Keratinocyte (primary cell): ENCODE data around the gene OGDHL. TPM values are rescaled to one million over a fixed set of nuclear protein-coding genes. Genes with fewer than 3 reads are reported as not detected.

Experiments
- DNase-seq: peaks from one replicate; pipeline ENCODE4 v3.0.0-alpha.2; 2011; ENCODE audit warnings: low read depth, missing footprints, low spot score
- FAIRE-seq: peaks from 2 replicates; lab custom pipeline; 2011; peaks lifted over from hg19 to GRCh38; lab: Jason Lieb, UNC
- H2AFZ ChIP-seq: 2 replicates; pipeline ENCODE4 v1.6.0; 2012; ENCODE audit warnings: low read length, control low read depth, inconsistent platforms; ENCODE audit not compliant: control insufficient read depth
- H3K27ac ChIP-seq: 2 replicates; pipeline ENCODE4 v1.5.1; 2011; ENCODE audit warnings: low read length; ENCODE audit not compliant: control insufficient read depth, insufficient read depth
- H3K27me3 ChIP-seq: 3 replicates; pipeline ENCODE4 v1.6.0; 2011; ENCODE audit warnings: low read length; ENCODE audit not compliant: control insufficient read depth, insufficient read depth; ENCODE audit errors: extremely low read depth
- H3K36me3 ChIP-seq, 2 experiments: 2 replicates in 1 of 2; 3 replicates in 1 of 2; pipeline ENCODE4 v1.5.1; 2011; ENCODE audit warnings: low read length in 2 of 2, mild to moderate bottlenecking in 1 of 2; ENCODE audit not compliant: control insufficient read depth in 2 of 2, insufficient read depth in 2 of 2; ENCODE audit errors: extremely low read depth in 1 of 2
- H3K4me1 ChIP-seq: 3 replicates; pipeline ENCODE4 v1.5.1; 2011; ENCODE audit warnings: low read length; ENCODE audit not compliant: control insufficient read depth, insufficient read depth; ENCODE audit errors: extremely low read depth
- H3K4me2 ChIP-seq: 3 replicates; pipeline ENCODE4 v1.6.0; 2011; ENCODE audit warnings: low read depth, low read length; ENCODE audit not compliant: control insufficient read depth, insufficient read depth; ENCODE audit errors: extremely low read depth
- H3K4me3 ChIP-seq, 3 experiments: fragments of 200-600 bp in 1 of 3; sonication (generic) in 1 of 3; 2 replicates in 2 of 3; 3 replicates in 1 of 3; pipeline ENCODE4 v1.5.1; 2011 to 2016; ENCODE audit warnings: low read length in 3 of 3, mild to moderate bottlenecking in 3 of 3, control low read depth in 2 of 3, inconsistent platforms in 1 of 3, low read depth in 1 of 3, mixed read lengths in 1 of 3, mixed run types in 1 of 3, moderate library complexity in 1 of 3; ENCODE audit not compliant: control insufficient read depth in 2 of 3, insufficient read depth in 2 of 3; ENCODE audit errors: extremely low read depth in 1 of 3
- H3K79me2 ChIP-seq: 2 replicates; pipeline ENCODE4 v1.6.0; 2012; ENCODE audit warnings: low read length; ENCODE audit not compliant: control insufficient read depth, insufficient read depth
- H3K9ac ChIP-seq: 3 replicates; pipeline ENCODE4 v1.6.0; 2011; ENCODE audit warnings: low read length; ENCODE audit not compliant: control insufficient read depth, insufficient read depth; ENCODE audit errors: extremely low read depth
- H3K9me1 ChIP-seq: 3 replicates; pipeline ENCODE4 v1.6.0; 2011; ENCODE audit warnings: low read length; ENCODE audit not compliant: control insufficient read depth, insufficient read depth; ENCODE audit errors: extremely low read depth
- H3K9me3 ChIP-seq: 2 replicates; pipeline ENCODE4 v1.5.1; 2012; ENCODE audit warnings: low read depth, low read length; ENCODE audit not compliant: control insufficient read depth
- H4K20me1 ChIP-seq: 3 replicates; pipeline ENCODE4 v1.6.0; 2011; ENCODE audit warnings: low read length; ENCODE audit not compliant: control insufficient read depth, insufficient read depth; ENCODE audit errors: extremely low read depth
- EZH2 ChIP-seq: IDR thresholded peaks from one replicate; pipeline ENCODE4 v1.6.1; 2012; ENCODE audit warnings: inconsistent platforms, mild to moderate bottlenecking, low read length, moderate library complexity
- dilution Hi-C: fragments of 300-500 bp; cut with MboI; formaldehyde crosslinking; loops from one replicate; pipeline ENCODE4 v1.7.0; 2020; ENCODE audit warnings: low sequenced_read_pairs; ENCODE audit not compliant: extremely low pct_ligation_motif_present
- polyA plus RNA-seq, 5 experiments: library from polyadenylated mRNA; depleted of rRNA in 3 of 5; stranded (reverse) in 3 of 5; stranded (forward) in 1 of 5; unstranded in 1 of 5; fragments of >200 nt; gene quantifications; 1 replicate in 1 of 5; 2 replicates in 3 of 5; 3 replicates in 1 of 5; pipeline versions ENCODE4 v1.2.1 to v1.2.3, GENCODE V29; 2011 to 2012; ENCODE audit warnings: missing spikeins in 2 of 5, low read depth in 1 of 5, low replicate concordance in 1 of 5
- TF ChIP-seq, protein P1 (sequence below), 3 experiments: IDR thresholded peaks in 1 of 3; conservative IDR thresholded peaks in 1 of 3; optimal IDR thresholded peaks in 1 of 3; 2 replicates in 2 of 3; 3 replicates in 1 of 3; pipeline versions ENCODE3 to v1.5.1; 2011; ENCODE audit warnings: low read length in 3 of 3, mild to moderate bottlenecking in 3 of 3, moderate library complexity in 2 of 3, control low read depth in 1 of 3, inconsistent platforms in 1 of 3; ENCODE audit not compliant: insufficient read depth in 2 of 3; ENCODE audit errors: extremely low read depth in 1 of 3

Gene OGDHL
- polyA plus RNA-seq, 1 donor (not counting 4 experiments of a cell fraction or from before 2014, with no cell fraction given): 0.09 TPM

DNA sequence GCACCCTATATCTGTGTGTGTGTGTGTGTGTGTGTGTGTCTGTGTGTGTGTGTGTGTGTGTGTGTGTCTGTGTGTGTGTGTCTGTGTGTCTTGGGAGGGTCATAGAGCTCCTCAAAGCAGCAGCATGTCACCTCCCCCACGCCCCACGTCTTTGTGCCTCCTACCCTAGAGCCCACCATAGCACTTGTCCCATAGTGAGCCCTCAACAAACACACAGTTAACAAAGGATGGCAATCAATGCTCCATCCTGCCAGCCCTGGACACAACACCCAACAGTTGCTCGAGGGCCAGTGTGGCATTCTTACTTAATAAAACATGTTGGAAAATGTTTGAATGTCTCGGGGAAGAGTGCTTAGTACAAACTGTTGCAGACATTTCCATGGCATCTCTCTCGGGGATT, 52.2 kb downstream of the OGDHL start:
- no peak overlapping the region for H3K9ac ChIP-seq
- H3K36me3 ChIP-seq: no peaks in the 10 kb centered on the region
- H3K9me3 ChIP-seq: no peaks in the 10 kb centered on the region
- no peaks in the 10 kb centered on the region for H3K9me1 ChIP-seq
- H2AFZ ChIP-seq: no peak overlapping the region
- TF ChIP-seq, protein P1, sequence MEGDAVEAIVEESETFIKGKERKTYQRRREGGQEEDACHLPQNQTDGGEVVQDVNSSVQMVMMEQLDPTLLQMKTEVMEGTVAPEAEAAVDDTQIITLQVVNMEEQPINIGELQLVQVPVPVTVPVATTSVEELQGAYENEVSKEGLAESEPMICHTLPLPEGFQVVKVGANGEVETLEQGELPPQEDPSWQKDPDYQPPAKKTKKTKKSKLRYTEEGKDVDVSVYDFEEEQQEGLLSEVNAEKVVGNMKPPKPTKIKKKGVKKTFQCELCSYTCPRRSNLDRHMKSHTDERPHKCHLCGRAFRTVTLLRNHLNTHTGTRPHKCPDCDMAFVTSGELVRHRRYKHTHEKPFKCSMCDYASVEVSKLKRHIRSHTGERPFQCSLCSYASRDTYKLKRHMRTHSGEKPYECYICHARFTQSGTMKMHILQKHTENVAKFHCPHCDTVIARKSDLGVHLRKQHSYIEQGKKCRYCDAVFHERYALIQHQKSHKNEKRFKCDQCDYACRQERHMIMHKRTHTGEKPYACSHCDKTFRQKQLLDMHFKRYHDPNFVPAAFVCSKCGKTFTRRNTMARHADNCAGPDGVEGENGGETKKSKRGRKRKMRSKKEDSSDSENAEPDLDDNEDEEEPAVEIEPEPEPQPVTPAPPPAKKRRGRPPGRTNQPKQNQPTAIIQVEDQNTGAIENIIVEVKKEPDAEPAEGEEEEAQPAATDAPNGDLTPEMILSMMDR (optimal IDR thresholded peaks at IDR 0.05 in 1 of 3, IDR thresholded peaks at IDR 0.05 in 1 of 3, conservative IDR thresholded peaks at IDR 0.05 in 1 of 3; ENCODE audit: extremely low read depth in 1 of 3, insufficient read depth in 2 of 3, low read length in 3 of 3): no peak
- TF ChIP-seq EZH2: no peak
- H3K4me1 ChIP-seq: no peaks in the 10 kb centered on the region
- H3K79me2 ChIP-seq: no peaks in the 10 kb centered on the region
- FAIRE-seq (no peak), DNase-seq (no peak)
- no peaks in the 10 kb centered on the region for H4K20me1 ChIP-seq
- H3K4me3 ChIP-seq: no peak overlapping the region
- H3K27ac ChIP-seq: no peak overlapping the region
- H3K4me2 ChIP-seq: no peak overlapping the region
- H3K27me3 ChIP-seq: peaks cover 27% of the 10 kb centered on the region
- dilution Hi-C loops: no loop called here

DNA sequence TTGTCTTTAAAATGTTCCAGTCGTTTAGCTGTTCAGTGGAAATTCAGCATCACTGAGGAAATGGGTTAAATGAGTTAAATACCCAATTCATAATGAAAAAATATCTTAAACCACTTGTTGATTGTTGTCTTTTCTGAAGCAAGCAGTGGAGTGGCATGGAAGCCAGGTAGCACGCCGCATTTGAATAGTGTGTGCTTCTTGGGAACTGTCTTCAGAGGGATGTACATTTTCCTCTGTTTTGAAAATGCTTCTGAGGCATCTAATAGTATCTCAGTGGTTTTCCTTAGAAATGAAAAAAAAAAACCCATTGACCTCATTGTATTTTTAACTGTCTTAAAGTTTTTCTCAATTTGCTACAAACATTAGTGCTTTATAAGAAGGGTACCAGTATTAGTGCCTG, 54.5 kb downstream of the OGDHL start:
- no peak overlapping the region for H2AFZ ChIP-seq
- FAIRE-seq: no peak
- H3K9me3 ChIP-seq: no peaks in the 10 kb centered on the region
- no peak overlapping the region for H3K4me3 ChIP-seq
- no peak overlapping the region for H3K9ac ChIP-seq
- dilution Hi-C loops: no loop called here
- H3K9me1 ChIP-seq: no peaks in the 10 kb centered on the region
- peaks cover 27% of the 10 kb centered on the region for H3K27me3 ChIP-seq
- no peak overlapping the region for H3K27ac ChIP-seq
- no peaks in the 10 kb centered on the region for H3K36me3 ChIP-seq
- no peaks in the 10 kb centered on the region for H3K79me2 ChIP-seq
- H4K20me1 ChIP-seq: no peaks in the 10 kb centered on the region
- DNase-seq: no peak
- TF ChIP-seq, protein P1 (optimal IDR thresholded peaks at IDR 0.05 in 1 of 3, IDR thresholded peaks at IDR 0.05 in 1 of 3, conservative IDR thresholded peaks at IDR 0.05 in 1 of 3; ENCODE audit: extremely low read depth in 1 of 3, insufficient read depth in 2 of 3, low read length in 3 of 3): no peak
- TF ChIP-seq EZH2: no peak
- H3K4me1 ChIP-seq: no peaks in the 10 kb centered on the region
- no peak overlapping the region for H3K4me2 ChIP-seq
